GM18909 (cell line): ENCODE data around the gene RGS7.
A peak's percentile ranks its signal among the peaks of the same experiment; 100 is the strongest.
"Not testable (repeated sequence)": the region's sequence is repeated elsewhere in the genome, so short reads cannot be mapped to it uniquely, and the experiment has no call there.

Experiments used
- ATAC-seq: cut with Tn5 transposase; IDR thresholded peaks from one replicate; pipeline ENCODE4 v1.9.1; 2021; ENCODE audit warnings: mild to moderate bottlenecking; ENCODE audit not compliant: unreplicated experiment, poor library complexity

Gene RGS7

DNA sequence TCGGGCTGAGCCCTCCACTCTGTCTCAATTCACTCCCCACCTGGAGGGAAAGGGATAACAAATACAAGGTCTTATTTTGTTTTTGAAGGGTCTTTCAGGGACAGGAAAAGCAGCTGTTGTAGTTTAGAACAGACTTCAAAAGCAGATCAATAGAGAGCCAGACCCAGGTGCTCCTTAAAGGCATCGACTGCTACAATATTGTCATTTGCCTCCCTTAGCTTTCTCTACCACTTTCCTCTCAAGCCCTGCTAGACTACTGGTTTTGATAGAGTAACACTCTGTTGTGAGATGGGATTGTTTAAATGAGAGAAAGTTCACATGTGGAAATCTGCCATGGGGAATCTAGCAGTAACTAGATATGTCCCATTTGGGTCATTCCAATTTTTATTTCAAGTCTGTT lies 24.0 kb downstream of the RGS7 start:
- ATAC-seq, result no peak

DNA sequence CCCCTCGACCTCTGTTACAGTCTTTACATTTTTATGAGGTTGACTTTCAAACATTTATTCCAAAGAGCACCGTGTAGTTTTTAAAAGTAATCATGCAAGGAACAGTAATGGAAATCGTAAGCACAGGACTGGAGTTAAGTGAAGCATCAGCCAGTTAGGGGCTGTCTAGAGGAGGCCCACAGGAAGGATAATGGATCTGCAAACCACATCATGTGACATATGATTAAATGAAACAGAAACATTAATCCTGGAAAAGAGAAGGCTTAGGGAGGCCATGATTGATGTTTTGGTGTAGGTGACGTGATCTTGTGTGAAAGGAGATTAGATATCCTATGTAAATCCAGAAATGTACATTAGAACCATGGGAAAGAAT lies 25.0 kb downstream of the RGS7 start:
- ATAC-seq, result no peak

DNA sequence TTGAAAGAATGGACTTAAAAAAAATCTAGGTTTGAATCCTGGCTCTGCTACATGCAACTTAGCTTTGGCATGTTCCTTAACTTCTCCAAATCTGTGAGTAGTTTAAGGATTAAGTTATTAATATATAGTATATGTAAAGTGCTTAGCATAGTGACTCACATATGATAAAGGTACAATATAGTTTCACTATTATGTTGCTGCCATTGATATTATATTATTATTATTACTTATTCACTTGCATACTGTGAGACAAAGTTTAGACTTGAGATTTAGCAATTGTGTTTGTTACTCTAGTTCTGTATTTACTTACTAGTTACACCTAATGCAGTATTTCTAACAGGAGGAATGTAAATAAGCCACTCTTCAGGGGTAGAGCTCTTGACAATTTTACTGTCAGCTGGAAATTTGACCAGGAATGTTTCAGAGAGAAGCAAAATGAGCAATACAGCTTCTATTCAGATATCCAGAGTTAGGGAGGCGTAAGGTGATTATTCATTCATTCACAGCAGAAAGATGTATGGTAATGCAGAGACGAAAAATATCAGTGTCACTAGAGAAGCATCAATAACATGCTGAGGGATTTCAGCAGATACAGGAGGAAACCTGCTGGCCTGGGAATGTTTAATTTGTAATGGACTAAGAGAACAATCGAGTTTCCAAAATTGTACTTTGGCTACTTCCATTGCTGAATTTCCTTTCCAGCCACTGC lies 25.5 kb downstream of the RGS7 start:
- ATAC-seq, result peak; percentile 32

DNA sequence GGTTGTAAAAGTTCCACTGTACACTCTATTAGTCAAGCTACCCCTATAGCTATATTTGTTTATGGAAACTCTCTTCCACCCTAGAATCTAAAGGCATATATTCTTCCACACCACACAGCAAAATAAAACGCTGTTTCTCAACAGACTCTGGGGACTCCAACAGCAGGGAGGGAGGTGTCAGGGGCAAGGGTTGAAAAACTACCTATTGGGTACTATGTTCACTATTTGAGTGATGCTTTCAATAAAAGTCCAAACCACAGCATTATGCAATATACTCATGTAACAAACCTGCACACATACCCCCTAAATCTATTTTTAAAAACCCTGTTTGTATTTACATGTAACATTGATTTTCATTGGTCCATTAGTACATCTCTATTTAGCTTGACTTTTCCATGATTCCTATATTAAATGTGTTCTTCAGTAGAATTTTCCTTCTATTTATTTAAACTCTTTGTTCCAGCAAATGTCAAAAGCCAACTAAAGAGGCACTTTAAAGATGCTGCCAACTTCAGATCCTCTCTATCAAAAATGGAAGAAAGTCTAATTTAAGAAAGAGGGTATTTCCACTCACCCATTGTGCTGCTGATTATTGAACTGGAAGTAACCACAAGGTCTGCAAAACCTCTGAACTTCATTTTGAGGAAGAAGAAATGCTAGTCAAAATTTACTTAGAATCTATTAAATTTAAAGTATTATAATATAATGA lies 26.2 kb downstream of the RGS7 start:
- peak; percentile 69 for ATAC-seq

DNA sequence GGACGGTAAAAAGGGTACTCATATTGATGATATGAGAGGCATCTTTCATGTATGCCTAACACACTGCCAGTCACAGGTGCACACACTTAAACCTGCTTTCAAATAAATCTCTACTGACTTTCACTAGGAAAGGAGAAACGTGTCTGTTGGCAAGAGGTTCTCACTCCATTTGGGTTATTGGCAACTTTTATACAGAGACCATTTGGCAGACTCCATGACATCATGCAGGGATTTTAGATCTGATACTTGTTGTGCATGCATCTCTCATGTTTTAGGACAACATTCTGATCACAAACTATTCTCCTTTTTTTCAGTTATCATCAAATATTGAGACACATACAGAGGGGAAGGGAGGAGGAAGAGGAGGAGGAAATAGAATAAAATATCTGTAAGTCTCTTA lies 31.5 kb downstream of the RGS7 start:
- ATAC-seq, result no peak

DNA sequence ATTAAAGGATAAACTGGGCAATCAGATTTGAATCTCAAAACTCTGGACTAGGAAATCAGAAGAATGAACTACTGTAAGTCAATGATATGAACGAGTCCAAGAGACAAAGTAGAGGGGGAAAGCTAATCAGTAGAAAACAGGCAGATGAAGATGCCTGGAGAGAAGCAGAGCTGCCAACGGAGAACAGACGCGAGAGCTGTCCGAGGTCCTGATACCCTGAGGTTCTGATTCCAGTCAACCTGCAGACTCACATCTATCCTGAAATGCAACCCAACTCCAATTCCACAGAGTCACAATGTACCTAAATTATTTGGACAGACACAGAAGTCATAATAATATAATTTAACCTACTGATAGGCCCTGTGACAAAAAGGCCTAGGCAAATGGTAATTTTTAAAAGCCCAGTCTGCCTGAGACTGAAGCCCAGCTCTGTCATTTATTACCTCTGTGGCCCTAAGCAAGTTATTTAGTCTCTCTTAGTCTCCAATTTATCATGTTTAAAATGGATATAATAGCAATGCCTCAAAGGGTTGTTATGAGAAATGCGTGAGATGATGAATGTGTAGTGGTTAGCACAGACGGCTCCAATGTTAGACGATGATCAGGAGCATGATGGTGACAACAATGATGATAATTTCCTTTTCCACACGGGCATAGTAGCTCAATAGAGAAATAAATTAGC lies 33.4 kb downstream of the RGS7 start:
- no peak for ATAC-seq

DNA sequence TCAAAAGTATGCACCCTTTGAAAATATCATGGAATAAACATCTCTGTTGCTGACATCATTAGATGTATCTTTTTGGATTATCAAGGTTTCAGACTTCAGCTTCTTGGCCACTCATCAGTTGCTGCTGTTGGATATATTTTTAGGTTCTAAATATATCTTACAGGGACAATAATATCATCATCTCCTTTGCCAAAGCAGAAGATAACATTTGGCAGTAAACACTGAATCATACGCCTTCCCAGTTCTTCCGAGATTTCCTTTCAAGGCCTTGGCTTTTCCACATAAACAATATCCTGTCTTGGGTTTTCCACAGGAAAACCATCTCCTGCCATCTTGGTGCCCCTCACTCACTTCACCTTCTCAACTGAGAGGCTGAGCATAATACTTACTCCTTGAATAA lies 39.3 kb downstream of the RGS7 start:
- no peak for ATAC-seq

DNA sequence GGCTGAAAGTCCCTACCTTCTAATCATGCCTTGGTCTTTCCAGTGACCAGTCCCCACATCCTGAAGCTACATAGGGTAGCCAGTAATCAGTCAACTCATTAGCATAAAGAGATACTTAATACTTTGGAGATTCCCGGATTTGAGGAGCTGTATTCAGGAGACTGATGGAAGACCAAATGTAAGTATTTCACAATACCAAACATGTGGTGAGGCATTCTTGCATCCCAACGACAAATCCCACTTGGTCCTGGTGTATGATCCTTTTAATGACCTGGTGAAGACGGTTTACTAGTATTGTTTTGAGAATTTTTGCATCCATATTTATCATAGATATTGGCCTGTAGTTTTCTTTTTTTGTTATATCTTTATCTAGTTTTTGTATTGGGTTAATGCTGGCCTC lies 40.6 kb downstream of the RGS7 start:
- no peak for ATAC-seq

DNA sequence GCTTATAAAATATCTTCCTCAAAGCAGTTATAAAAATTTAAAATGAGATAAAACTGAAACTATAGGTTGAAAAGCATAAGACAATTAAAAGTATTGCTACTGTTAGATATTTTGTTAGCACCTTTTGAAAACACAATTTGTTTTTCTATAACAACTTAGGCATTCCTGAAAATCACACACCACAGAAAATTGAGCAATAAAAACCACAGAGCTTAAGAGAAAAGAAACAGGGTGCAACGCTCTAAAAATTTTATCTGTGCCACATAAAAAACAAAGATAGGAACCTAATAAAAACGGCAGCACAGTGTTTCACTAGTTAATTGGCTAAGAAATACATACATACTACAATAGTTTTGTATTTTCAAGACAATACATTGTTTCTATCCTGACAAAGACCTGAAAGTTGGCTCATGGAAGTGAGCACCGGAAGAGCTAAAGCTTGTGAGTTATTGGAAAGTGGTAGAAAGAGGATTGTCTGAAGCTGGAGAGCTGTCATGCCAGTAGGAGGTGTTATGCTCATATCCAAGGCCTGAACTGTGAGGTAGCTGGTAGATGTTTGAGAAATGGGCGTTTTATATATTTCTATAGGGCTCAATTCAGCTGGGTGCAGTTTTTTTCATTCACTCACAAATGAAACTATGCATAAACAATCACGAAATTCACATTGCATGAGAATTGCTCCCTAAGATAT lies 45.8 kb downstream of the RGS7 start:
- no peak for ATAC-seq

DNA sequence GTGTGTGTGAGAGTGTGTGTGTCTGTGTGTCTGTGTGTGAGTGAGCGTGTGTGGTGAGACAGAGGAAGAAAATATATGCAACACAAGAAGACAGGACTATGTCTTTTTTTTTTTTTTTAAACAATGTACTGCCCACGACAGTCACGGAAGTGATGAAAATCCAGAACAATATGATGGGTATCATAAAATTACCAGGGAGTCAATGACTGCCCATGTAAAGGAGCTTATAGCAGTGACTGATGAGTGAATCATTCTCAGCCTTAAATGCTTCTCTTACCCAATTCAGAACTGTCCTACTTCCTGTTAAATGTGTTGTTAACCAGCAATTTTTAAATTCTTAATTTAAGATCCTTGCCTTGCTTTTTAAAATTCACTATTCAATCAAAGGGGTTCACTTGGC lies 46.6 kb downstream of the RGS7 start:
- ATAC-seq, result no peak

DNA sequence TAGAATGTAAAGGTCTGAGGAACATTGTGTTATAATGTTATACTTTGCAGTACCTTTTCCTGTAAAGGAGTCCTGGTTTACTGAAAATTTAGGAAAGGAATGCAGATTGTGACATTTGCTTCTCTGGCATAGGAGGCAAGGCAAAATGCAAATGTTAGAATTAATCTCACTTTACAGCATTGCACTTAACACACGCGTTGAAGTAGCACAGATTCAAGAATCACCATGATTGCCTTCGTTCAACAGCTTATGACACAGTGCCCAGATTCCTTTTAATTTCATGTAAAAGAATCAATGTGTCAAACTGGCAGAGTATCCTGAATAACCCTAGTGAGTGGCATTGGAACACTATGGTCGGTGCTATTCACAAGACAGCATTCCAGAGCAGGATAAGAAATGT lies 47.4 kb downstream of the RGS7 start:
- no peak for ATAC-seq

DNA sequence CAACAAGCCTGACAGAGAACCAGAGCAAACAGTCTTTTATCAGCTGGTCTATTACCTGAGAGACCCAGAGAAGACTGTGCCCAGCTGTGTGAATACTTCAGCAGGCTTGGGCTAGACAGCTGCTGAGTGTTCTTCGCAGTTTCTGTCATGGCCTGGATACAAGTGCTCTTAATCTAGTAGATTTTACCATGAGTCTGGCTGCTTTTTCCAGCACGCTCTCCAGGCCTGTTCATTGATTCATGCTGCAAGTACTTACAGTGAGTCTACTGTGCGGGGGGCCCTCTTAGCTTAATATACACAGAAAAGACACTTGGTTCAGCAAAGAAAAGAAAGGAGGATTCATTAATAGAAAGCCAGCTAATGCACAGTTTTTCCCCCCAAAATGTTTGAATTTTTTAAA lies 48.5 kb downstream of the RGS7 start:
- ATAC-seq, result no peak

DNA sequence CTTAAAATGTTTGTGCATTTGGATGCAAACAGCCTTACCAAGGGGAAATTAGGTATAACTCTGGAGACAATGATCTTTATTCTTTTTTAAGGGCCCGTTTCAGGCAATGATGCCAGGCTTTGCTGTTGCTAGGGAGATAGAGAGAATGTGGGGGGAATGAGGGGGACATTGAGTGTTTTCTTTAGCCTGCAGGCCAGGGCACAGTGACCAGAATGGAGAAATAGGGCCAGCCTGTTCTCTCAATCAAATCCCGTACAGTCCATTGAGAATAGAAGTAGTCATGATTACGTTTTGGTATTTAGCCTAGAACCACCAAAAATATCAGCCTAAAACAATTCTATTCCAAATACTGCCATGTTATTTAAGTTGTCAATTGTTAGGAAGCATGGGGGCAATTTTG lies 49.0 kb downstream of the RGS7 start:
- no peak for ATAC-seq

DNA sequence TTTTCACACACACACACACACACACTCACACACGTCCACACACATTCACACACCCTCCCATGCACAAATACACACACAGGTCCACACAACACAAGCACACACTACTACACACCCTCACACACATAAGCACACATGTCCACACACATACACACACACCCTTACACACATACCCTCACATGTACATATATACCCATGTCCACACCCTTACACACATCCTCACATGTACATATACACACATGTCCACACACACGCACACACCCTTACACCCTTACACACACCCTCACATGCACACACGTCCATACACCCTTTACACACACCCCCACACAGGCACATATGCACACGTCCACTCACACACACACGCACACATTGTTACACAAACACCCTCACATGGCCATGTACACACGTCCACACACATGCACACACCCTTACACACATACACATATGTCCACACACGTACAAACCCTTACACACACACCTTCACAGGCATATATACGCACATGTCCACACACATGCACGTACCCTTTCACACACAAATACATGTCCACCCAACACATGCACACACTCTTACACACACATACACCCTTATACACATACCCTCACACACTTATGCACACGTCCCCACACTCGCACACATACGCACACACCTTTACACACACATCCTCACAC lies 50.7 kb downstream of the RGS7 start:
- ATAC-seq, result no peak

DNA sequence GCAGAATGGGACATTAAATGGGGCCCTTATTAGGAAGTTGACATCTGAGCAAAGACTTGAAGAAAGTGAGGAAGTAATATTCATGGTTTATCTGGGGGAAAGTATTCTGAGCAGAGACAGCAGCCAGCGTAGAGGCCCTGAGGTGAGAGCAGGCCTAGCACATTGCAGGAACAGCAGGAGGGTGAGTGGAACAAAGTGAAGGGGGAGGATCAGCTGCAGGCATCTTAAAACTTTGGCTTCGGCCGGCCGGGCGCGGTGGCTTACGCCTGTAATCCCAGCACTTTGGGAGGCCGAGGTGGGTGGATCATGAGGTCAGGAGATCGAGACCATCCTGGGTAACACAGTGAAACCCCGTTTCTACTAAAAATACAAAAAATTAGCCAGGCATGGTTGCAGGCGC lies 55.0 kb downstream of the RGS7 start:
- not testable (repeated sequence) for ATAC-seq

DNA sequence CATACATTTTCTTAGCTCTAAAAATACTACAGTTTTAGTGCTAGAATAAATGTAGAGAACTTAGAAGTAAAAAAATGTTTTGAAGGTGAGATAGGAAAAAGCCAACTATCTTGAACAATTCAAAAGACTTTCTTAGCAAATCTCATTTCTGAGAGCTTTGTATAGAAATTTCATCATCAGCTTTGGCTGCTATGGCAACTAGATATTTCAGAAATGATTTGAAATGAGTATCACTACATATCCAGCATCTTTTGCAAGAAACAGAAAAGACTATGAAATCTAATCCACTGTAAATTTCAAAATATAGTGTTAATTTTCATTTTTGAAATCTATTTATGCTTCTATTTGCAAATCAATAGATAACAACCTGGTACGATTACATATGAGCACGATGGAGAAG lies 57.7 kb downstream of the RGS7 start:
- ATAC-seq, result no peak

DNA sequence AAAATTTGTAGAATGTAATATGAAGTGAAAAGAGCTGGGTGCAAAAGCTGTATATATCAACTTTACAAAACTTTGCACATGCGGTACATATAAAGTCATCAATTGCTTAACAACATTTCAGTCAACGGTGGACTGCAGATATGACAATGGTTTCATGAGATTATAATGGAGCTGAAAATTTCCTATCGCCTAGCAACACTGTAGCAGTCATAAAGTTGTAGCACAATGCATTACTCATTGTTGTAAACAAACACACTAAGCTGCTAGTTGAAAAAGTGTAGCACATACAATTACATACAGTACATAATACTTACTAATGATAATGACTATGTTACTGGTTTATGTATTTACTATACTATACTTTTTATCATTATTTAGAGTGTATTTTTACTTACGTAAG lies 64.0 kb downstream of the RGS7 start:
- ATAC-seq, result no peak

DNA sequence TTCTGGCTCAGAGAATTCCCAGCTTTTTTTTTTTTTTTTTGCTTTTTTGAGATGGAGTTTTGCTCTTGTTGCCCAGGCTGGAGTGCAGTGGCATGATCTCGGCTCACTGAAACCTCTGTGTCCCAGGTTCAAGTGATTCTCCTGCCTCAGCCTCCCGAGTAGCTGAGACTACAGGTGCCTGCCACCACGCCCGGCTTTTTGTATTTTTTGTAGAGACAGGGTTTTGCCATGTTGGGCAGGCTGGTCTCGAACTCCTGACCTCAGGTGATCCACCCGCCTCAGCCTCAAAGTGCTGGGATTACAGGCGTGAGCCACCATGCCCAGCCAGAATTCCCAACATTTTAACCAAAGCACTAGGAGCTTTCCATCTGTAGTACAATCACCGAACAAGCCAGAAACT lies 65.5 kb downstream of the RGS7 start:
- ATAC-seq, result not testable (repeated sequence)

DNA sequence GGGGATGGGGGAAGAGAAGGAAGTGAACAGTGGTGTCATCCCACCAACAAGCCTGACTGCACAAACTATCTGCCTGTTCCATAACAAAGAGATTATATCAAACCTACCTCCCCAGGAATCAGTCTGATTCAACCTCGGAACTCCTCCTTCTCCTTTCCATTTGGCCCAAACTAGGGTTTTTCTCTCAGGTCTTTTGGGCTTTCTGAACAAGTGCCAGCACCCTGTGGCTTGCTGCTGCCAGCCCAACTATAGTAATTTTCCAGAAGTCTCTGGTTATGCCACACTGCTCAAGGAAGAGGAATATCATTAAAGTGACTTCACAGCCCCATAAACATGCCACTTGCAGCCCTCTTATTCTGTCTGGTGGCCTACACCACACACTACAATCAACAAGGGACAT lies 70.5 kb downstream of the RGS7 start:
- no peak for ATAC-seq

DNA sequence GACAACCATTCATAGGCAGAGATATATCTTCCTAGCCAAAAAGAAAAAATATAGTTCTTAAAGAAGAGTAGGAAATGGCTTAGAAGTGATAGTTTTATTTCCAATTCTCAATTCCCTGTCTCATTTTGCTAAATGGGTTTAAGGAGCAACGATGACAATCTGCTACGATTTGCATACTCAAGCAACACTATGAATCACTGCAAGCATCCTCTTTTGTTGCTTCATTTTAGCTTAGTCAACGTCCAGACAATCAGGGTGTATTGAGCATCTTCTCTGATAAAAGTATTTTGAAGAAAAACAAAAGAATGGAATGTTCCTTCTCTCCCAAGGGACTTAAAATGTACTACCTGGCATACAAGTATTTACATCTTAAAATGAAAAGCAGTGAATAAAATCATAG lies 80.6 kb downstream of the RGS7 start:
- ATAC-seq, result no peak

DNA sequence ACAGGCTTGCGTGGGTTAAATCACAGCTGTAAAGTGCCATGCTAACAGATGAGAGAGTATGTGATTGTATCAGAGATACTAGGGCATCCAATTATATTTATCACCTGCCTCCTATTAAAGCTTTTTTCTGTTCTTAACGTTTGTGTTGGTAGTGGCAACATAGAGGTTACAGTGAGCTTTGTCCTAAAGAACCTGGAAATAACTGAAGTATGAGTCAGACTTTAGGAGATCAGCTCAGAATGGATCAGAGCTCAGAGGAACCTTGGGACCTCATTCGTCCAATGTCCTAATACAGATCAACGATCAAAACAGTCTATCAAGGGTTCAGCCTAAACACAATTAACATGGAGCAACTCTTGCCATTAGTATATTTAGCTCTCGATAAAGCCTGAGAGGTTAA lies 81.0 kb downstream of the RGS7 start:
- no peak for ATAC-seq
